Ovary (tissue), 9 donors: ENCODE results near the gene NAB2. TPM values are rescaled to one million over a fixed set of nuclear protein-coding genes. Genes with fewer than 3 reads are reported as not detected.
A peak's percentile ranks its signal among the peaks of the same experiment; 100 is the strongest.

Source experiments
- DNase-seq, 5 donors: peaks; one replicate each; pipeline ENCODE4 v3.0.0-alpha.2; 2019 to 2020
- H3K27ac ChIP-seq, 2 donors: fragments of 200-600 bp; one replicate each; pipeline versions ENCODE4 v1.5.1 to v1.8.0; 2019 to 2022
- H3K27me3 ChIP-seq: fragments of 200-600 bp; one replicate; pipeline ENCODE4 v1.8.0; 2022
- H3K36me3 ChIP-seq: fragments of 200-600 bp; sonication (generic); one replicate; pipeline ENCODE4 v1.5.1; 2019
- H3K4me1 ChIP-seq: one replicate; pipeline ENCODE4 v1.8.1; 2013; ENCODE audit warnings: mild to moderate bottlenecking, moderate library complexity; ENCODE audit not compliant: insufficient read depth
- H3K4me3 ChIP-seq: fragments of 200-600 bp; sonication (generic); one replicate; pipeline ENCODE4 v1.5.1; 2017
- H3K9me3 ChIP-seq, 2 donors: fragments of 200-600 bp in 1 of 2; sonication (generic) in 1 of 2; one replicate each; pipeline versions ENCODE4 v1.5.1 to v1.8.1; 2013 to 2019; ENCODE audit warnings: mild to moderate bottlenecking in 1 of 2, moderate library complexity in 1 of 2
- EP300 ChIP-seq: sonication (generic); formaldehyde crosslinking; IDR thresholded peaks from one replicate; pipeline ENCODE4 v1.6.1; 2017; ENCODE audit warnings: antibody characterized with exemption
- POLR2A ChIP-seq: fragments of 450-650 bp; IDR thresholded peaks from one replicate; pipeline ENCODE4 v1.6.1; 2017; ENCODE audit warnings: antibody characterized with exemption, mild to moderate bottlenecking, moderate library complexity
- WGBS, 3 donors: extraction: QIAGEN DNeasy Blood & Tissue Kit in 1 of 3; methylation state at CpG; one replicate each; pipeline versions ENCODE4 v1.1.5 to v1.1.7; 2013 to 2017; 5-methylcytosine and 5-hydroxymethylcytosine counted together
- intact Hi-C, 4 donors: fragments of 100-400 bp; cut with DNase I; formaldehyde crosslinking; loops; one replicate each; pipeline versions ENCODE4 v1.11.0 to v1.15.1; 2022 to 2023
- polyA plus RNA-seq, 2 donors: library from polyadenylated mRNA; stranded (reverse); fragments of 200-250 nt in 1 of 2; fragments of 350-450 nt in 1 of 2; fragmentation: Illumina TruSeq in 1 of 2; extraction: RNeasy Lipid Tissue Mini Kit (QIAGEN cat#74804) in 1 of 2; gene quantifications; one replicate each; pipeline ENCODE4 v1.2.3, GENCODE V29; 2013 to 2014
- total RNA-seq, 7 donors: library from RNA; depleted of rRNA in 2 of 7; stranded (reverse); fragments of >200 nt in 2 of 7; fragmentation: NEBNext Ultra II Directional in 3 of 7; extraction: Animal tissue kit (Norgen Biotek cat#: 25700) in 3 of 7; gene quantifications; one replicate each; pipeline versions ENCODE4 v1.1.0 to v1.2.4, GENCODE V29; 2016 to 2023
- TF ChIP-seq, protein P1 (sequence below), 3 donors: fragments of 450-650 bp in 2 of 3; fragments of 200-600 bp in 1 of 3; IDR thresholded peaks; one replicate each; pipeline versions ENCODE4 v1.5.1 to v1.8.0; 2016 to 2022; ENCODE audit warnings: antibody characterized with exemption in 3 of 3, mild to moderate bottlenecking in 1 of 3
- donor health status: DM: no; HTN: no; CAD: no; lungs with moderate emphysema.
- donor health status: DM: no; HTN: no; CAD: no.
- donor health status: Bipolar disorder and iron deficiency.
- donor health status: DM: yes; HTN: yes; CAD: no.
- donor health status: DM: no; HTN: no; CAD: no.
- donor health status: DM: yes; HTN: yes; CAD: no.

NAB2 gene
- total and polyA plus RNA-seq, 9 donors: 27.5 to 103 (median 47.4) TPM

DNA sequence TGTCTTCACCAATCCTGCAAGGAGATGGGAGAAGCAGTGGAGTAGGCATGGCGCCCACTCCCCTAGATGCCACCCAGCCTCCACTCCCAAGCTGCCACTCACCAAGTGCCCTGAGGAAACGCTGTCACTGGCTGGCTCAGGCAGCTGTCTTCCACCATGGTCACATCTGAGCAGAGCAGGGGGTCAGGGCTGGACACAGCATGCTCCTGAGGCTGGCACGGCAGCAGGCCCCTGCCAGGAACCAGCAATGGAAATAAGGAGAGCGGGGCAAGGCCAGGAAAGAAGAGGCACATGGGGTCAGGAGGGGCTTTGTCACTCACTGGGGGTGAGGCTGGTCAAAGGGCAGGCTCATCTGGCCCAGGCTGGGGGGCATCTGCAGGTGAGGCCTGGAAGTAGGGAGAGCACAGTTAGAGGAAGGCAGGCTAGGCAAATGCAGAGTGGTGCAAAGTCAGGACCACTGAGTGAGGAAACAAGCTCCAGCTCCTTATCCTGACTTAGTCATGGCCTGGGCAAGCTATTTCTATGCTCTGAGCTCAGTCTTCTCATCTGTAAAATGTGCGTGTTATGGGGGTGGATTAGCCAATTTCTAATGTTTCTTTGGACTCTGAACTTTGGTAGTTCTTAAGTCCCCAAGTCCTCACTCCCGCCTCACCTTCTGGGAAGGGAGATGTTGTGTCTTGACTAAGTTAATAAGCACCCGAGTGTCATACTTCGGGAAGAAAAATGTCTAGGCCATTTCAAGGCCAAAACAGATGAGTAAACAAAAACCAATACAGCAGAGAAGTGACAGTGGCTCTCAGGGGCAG is 8.0 kb downstream of the NAB2 start:
- intact Hi-C loops: no loop called here
- Histone ChIP-seq H3K4me3 (no peak overlapping the region), H3K27ac (no peak overlapping the region), H3K27me3 (no peaks in the 10 kb centered on the region), H3K9me3 (no peaks in the 10 kb centered on the region), H3K36me3 (no peaks in the 10 kb centered on the region), H3K4me1 (peaks cover 15% of the 10 kb centered on the region)
- no peak for TF ChIP-seq POLR2A
- no peak for TF ChIP-seq EP300
- peak in 2 of 5 donors; percentile 20 to 23 for DNase-seq
- WGBS, 3 donors: 65 to 77% (median 75%) methylated on average over 8 of the region's 8 CpGs

DNA sequence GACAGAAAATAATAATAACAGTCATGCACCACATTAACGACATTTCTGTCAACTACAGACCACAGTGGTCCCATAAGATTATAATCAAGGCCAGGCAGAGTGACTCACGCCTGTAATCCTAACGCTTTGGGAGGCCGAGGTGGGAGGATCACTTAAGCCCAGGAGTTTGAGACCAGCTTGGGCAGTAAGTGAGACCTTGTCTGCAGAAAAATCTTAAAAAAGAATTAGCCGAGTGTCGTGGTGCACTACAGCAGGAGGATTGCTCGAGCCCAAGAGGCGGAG is 8.6 kb downstream of the NAB2 start:
- Histone ChIP-seq H3K27ac (no peak overlapping the region), H3K9me3 (no peaks in the 10 kb centered on the region), H3K36me3 (no peaks in the 10 kb centered on the region), H3K27me3 (no peaks in the 10 kb centered on the region), H3K4me1 (peaks cover 13% of the 10 kb centered on the region), H3K4me3 (no peak overlapping the region)
- no peak for TF ChIP-seq POLR2A
- no peak for TF ChIP-seq EP300
- TF ChIP-seq, protein P1, sequence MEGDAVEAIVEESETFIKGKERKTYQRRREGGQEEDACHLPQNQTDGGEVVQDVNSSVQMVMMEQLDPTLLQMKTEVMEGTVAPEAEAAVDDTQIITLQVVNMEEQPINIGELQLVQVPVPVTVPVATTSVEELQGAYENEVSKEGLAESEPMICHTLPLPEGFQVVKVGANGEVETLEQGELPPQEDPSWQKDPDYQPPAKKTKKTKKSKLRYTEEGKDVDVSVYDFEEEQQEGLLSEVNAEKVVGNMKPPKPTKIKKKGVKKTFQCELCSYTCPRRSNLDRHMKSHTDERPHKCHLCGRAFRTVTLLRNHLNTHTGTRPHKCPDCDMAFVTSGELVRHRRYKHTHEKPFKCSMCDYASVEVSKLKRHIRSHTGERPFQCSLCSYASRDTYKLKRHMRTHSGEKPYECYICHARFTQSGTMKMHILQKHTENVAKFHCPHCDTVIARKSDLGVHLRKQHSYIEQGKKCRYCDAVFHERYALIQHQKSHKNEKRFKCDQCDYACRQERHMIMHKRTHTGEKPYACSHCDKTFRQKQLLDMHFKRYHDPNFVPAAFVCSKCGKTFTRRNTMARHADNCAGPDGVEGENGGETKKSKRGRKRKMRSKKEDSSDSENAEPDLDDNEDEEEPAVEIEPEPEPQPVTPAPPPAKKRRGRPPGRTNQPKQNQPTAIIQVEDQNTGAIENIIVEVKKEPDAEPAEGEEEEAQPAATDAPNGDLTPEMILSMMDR (IDR thresholded peaks at IDR 0.05): no peak
- DNase-seq: peak in 1 of 5 donors; percentile 3
- intact Hi-C loops: no loop called here
- 71 to 79% (median 72%) methylated on average over 8 of the region's 8 CpGs for WGBS, 3 donors

DNA sequence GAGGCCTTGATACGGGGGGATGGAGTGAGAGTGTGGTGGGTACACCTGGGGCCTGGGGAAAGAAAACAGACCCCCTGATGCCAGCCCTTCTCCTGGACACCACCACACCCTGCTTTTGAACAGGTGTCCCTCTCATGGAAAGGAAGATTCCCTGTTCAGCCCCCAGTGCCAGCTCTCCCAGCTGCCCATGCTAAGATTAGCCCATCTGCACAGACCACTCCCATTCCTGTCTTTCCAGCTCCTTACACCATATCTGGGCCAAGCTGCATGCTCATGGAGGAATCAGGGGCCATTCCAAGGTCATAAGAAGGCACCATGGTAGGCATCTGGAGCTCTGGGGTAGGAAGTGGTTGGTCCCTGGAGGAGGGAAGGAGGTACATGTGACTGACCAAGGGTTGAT is 9.6 kb downstream of the NAB2 start:
- H3K27ac ChIP-seq: no peak overlapping the region
- peak in 1 of 5 donors; percentile 11 for DNase-seq
- no peaks in the 10 kb centered on the region for H3K36me3 ChIP-seq
- TF ChIP-seq, protein P1 (IDR thresholded peaks at IDR 0.05): no peak
- TF ChIP-seq POLR2A (no peak), EP300 (no peak)
- H3K27me3 ChIP-seq: no peaks in the 10 kb centered on the region
- H3K4me1 ChIP-seq: peaks cover 8% of the 10 kb centered on the region
- no peaks in the 10 kb centered on the region for H3K9me3 ChIP-seq
- H3K4me3 ChIP-seq: no peak overlapping the region
- intact Hi-C loops: no loop called here
- WGBS, 3 donors: 63 to 69% (median 67%) methylated on average over 1 of the region's 1 CpG

DNA sequence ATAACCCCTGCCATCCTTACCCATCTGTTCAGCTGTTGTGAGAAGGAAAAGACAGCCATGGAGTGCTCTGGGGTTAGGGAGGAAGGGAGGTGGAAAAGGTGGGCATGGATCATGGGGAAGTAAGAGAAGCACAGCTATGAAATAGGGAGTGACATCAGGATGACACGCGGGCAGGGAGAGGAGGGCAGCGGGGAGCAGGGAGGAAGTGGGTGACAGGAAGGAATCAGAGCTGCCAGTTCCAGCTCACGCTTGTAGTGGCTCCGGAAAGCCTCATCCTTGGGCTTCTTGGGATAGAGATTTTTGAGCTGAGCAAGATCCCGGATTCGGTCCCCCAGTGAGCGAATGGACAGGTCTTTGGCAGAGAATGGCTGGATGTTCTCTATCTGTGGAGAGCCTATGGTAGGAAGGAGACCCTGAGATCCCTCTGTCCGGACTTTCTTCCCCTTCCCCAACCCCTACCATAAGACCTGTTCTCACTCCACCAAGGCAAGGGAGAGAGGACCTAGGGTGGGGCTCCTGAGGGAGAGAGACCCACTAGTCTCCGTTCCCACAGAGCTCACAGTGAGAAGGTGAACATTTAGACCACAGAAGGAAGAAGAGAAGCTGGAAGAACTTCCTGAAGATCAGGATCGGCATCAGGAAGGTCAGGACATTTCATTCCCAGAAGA is 10.3 kb downstream of the NAB2 start:
- Histone ChIP-seq H3K27ac (no peak overlapping the region), H3K9me3 (no peaks in the 10 kb centered on the region), H3K4me1 (peaks cover 4% of the 10 kb centered on the region), H3K4me3 (no peak overlapping the region), H3K36me3 (no peaks in the 10 kb centered on the region), H3K27me3 (no peaks in the 10 kb centered on the region)
- 77 to 80% (median 78%) methylated on average over 11 of the region's 11 CpGs for WGBS, 3 donors
- DNase-seq: peak in 1 of 5 donors; percentile 6
- TF ChIP-seq, protein P1 (IDR thresholded peaks at IDR 0.05): no peak
- TF ChIP-seq EP300 (no peak), POLR2A (no peak)
- intact Hi-C loops: no loop called here

DNA sequence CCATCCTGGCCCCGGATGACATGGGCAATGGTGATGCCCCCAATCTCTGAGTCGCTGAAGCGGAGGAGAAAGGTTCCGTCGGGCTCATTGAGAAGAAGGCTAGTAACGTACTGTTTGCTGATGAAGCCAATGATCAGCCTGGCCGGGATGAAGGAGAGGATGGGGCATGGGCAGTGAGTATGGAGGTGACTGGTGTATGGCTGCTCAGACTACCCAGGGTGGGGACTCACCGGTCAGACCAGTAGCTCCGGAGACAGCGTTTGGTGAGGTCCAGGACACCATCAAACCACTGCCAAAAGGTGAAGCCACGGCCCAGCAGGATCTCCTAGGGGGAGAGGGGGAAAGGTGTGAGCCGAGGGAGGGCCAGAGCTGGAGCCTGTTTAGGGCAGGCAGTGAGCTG is 10.9 kb downstream of the NAB2 start:
- Histone ChIP-seq H3K27ac (no peak overlapping the region), H3K4me3 (no peak overlapping the region), H3K4me1 (no peaks in the 10 kb centered on the region), H3K36me3 (no peaks in the 10 kb centered on the region), H3K9me3 (no peaks in the 10 kb centered on the region), H3K27me3 (no peaks in the 10 kb centered on the region)
- TF ChIP-seq POLR2A (no peak), EP300 (no peak)
- TF ChIP-seq, protein P1 (IDR thresholded peaks at IDR 0.05): no peak
- peak in 1 of 5 donors; percentile 20 for DNase-seq
- 72 to 82% (median 78%) methylated on average over 12 of the region's 12 CpGs for WGBS, 3 donors
- intact Hi-C loops: no loop called here
